Transverse colon (tissue), 4 donors: ENCODE results near the gene ABCC1.

ENCODE experiments used
- POLR2AphosphoS5 ChIP-seq, 3 donors: sonication (generic); formaldehyde crosslinking; IDR thresholded peaks; one replicate each; pipeline ENCODE4 v1.6.1; 2016; ENCODE audit warnings: antibody characterized with exemption in 3 of 3
- TF ChIP-seq, protein P1 (sequence below), 5 experiments: fragments of 200-600 bp in 3 of 5; fragments of 450-650 bp in 2 of 5; sonication (generic) in 3 of 5; IDR thresholded peaks; 1 replicate in 2 of 5; 2 replicates in 3 of 5; pipeline ENCODE4 v1.5.1; 2016 to 2017; ENCODE audit warnings: antibody characterized with exemption in 5 of 5, inconsistent platforms in 3 of 5, mild to moderate bottlenecking in 2 of 5, moderate library complexity in 1 of 5

GRCh38 chr16:16016388-16016964 is 67.1 kb downstream of the ABCC1 start:
- TF ChIP-seq, protein P1, sequence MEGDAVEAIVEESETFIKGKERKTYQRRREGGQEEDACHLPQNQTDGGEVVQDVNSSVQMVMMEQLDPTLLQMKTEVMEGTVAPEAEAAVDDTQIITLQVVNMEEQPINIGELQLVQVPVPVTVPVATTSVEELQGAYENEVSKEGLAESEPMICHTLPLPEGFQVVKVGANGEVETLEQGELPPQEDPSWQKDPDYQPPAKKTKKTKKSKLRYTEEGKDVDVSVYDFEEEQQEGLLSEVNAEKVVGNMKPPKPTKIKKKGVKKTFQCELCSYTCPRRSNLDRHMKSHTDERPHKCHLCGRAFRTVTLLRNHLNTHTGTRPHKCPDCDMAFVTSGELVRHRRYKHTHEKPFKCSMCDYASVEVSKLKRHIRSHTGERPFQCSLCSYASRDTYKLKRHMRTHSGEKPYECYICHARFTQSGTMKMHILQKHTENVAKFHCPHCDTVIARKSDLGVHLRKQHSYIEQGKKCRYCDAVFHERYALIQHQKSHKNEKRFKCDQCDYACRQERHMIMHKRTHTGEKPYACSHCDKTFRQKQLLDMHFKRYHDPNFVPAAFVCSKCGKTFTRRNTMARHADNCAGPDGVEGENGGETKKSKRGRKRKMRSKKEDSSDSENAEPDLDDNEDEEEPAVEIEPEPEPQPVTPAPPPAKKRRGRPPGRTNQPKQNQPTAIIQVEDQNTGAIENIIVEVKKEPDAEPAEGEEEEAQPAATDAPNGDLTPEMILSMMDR (IDR thresholded peaks at IDR 0.05): no peak
- TF ChIP-seq POLR2AphosphoS5 (IDR thresholded peaks at IDR 0.05): no peak
